ENCODE data around the gene OR4F17. TPM values are rescaled to one million over a fixed set of nuclear protein-coding genes. Genes with fewer than 3 reads are reported as not detected.
"Not testable (repeated sequence)": the region's sequence is repeated elsewhere in the genome, so short reads cannot be mapped to it uniquely, and the experiment has no call there.

The OR4F17 gene, protein sequence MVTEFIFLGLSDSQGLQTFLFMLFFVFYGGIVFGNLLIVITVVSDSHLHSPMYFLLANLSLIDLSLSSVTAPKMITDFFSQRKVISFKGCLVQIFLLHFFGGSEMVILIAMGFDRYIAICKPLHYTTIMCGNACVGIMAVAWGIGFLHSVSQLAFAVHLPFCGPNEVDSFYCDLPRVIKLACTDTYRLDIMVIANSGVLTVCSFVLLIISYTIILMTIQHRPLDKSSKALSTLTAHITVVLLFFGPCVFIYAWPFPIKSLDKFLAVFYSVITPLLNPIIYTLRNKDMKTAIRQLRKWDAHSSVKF
- not detected for total RNA-seq

DNA sequence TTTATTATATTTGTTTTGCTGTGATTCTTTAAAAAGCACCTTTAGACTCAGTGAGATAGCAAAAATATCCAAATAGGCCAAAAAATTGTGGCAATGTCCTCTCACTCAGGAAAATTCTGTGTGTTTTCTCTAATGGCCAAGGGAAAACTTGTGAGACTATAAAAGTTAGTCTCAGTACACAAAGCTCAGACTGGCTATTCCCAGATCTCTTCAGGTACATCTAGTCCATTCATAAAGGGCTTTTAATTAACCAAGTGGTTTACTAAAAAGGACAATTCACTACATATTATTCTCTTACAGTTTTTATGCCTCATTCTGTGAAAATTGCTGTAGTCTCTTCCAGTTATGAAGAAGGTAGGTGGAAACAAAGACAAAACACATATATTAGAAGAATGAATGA lies at the start of gene OR4F17:
Gene OR4F17, plus strand, starts transcription at position 301 of the 400 bp plus-strand sequence. CDS start 3,575 bp downstream, outside the sequence.
- not testable (repeated sequence) for ATAC-seq (ENCODE audit: low FRiP score); DNase-seq (ENCODE audit: low spot score)

DNA sequence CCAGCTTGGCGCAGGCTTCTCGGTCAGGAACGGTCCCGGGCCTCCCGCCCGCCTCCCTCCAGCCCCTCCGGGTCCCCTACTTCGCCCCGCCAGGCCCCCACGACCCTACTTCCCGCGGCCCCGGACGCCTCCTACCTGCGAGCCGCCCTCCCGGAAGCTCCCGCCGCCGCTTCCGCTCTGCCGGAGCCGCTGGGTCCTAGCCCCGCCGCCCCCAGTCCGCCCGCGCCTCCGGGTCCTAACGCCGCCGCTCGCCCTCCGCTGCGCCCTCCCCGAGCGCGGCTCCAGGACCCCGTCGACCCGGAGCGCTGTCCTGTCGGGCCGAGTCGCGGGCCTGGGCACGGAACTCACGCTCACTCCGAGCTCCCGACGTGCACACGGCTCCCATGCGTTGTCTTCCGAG lies 36.1 kb upstream of the OR4F17 start:
- DNase-seq (ENCODE audit: low spot score); ATAC-seq (ENCODE audit: low FRiP score): not testable (repeated sequence)

DNA sequence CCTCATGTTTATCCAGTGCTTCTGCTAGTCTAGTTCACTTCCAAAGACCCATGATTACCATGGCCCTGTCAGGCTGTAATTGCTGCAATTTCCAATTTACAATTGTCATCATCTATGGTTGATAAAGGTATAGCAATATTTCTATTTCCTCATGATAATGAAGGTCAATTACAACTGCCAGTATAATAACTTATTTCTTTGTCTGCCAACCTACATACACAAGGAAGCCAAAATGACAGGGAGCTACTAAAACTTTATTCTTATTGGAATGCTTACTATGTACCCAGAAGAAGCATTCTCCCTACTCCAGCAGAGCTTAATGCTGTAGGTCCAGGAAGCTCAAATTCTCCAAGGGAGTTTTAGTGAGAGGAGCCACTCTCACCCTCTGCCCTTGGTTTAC lies 24.0 kb upstream of the OR4F17 start:
- ATAC-seq (ENCODE audit: low FRiP score); DNase-seq (ENCODE audit: low spot score): not testable (repeated sequence)

DNA sequence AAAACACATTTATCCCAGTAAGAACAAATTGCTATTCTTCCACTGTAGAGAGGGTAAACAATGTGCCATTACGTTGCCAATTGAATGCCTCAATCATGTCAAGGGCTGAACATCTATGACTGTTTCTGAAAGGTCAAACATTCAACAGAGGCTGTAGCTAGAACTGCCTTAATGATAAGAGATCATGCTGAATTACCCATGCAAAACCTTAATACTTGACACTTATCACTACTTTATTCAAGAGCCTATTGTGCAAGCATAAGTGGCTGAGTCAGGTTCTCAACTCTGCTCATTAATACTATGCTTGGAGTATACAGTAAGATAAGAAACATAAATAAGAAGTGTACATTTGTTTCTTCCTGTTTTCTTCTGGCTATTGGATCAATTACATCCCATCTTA lies 23.3 kb upstream of the OR4F17 start:
- DNase-seq (ENCODE audit: low spot score) = not testable (repeated sequence)
- peak; percentile 23 for ATAC-seq (ENCODE audit: low FRiP score)

DNA sequence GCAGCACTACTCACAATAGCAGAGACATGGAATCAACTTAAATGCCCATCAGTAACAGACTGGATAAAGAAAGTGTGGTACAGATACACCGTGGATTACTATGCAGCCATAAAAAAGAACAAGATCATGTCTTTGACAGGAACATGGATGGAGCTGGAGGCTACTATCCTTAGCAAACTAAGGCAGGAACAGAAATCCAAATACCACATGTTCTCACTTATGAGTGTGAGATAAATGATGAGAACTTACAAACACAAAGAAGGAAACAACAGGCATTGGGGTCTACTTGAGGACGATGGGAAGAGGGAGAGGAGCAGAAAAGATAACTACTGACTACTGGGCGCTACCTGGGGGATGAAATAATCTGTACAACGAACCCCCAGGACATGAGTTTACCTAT lies 16.2 kb upstream of the OR4F17 start:
- not testable (repeated sequence) for DNase-seq (ENCODE audit: low spot score); ATAC-seq (ENCODE audit: low FRiP score)

DNA sequence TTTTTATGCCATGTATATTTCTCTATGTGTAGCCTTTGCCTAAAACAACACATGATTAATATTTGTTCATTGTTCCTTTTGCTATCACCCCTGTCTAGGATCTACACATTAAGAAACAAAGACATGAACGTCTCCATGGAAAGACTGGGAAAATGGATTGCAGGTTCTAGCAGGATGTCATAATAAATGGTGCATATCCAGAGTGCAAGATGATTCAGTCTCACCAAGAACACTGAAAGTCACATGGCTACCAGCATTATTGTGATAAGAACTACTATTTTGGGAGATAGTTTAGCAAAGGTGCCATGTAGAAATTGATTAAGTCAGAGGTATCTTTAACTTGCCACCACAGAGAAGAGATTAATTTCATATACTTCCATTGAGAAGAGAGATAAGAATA lies 12.1 kb upstream of the OR4F17 start:
- DNase-seq (ENCODE audit: low spot score); ATAC-seq (ENCODE audit: low FRiP score): not testable (repeated sequence)

DNA sequence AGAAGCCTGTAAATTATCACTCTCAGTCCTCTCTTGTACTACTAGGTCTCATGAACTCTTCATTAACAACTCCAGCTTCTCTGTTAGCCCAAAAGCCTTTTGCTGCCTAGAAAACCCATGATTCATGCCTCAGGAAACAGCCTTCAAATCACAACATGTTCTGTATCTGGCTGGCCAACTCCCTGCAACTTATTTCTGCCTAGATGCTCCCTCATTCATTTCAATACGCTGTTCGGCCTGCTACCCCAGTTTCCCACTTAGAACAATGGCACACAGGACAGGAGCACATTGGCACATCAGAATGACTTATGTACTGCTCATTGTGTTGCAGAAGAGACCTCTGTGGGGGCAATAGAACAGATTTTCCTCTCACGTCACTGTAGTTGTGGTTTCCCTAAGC lies 9.3 kb upstream of the OR4F17 start:
- not testable (repeated sequence) for DNase-seq (ENCODE audit: low spot score); ATAC-seq (ENCODE audit: low FRiP score)

DNA sequence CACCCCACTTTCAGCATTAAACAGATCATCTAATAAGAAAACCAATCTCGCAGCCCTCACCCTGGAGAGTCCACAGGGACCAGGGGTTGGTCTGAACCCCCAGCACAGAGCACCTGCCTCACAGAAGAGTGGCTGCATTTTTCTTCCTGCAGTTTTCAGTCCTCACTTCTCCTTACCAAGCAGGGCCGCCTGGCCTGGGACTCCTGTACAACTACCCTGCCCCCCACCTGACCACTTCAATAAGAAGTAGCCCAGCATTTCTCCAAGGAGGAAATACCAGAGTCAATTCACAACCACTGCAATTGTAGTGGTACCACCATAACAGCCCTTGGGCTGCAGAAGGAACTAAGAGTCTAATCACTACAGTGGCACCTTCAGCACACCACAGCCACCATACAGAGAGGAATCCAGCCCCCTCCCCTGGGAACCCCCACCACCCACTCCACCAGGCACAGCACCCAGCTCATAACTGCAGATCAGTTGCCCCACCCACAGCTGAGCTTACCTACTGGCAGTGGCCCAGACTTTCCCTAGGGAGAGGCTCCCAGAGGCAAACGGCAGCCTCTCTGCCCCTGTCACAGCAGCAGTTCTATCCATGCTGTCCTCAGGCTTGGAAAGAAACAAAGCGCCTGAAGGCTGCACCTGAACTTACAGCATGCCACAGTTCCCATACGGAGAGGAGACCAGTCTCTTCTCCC lies 13.7 kb downstream of the OR4F17 start:
- DNase-seq (ENCODE audit: low spot score); ATAC-seq (ENCODE audit: low FRiP score): not testable (repeated sequence)

Other genes starting within 250 kb of the OR4F17 start
- gene PLPP2, start 184.3 kb downstream of the OR4F17 start, total RNA-seq = 10 to 100 TPM in 2 of 4 donors, 1 to 10 TPM in 2; 1.6 to 13.7 (median 9.2) TPM
- gene MIER2, start 237.7 kb downstream of the OR4F17 start, total RNA-seq = 10 to 100 TPM in 3 of 4 donors, 1 to 10 TPM in 1; 8.6 to 25.7 (median 16.6) TPM